Ascending aorta (tissue), 2 donors: ENCODE data around the gene FYTTD1. TPM values are rescaled to one million over a fixed set of nuclear protein-coding genes. Genes with fewer than 3 reads are reported as not detected.
A peak's percentile ranks its signal among the peaks of the same experiment; 100 is the strongest.

Experiments used
- DNase-seq, 2 donors: peaks; one replicate each; pipeline ENCODE4 v3.0.0-alpha.2; 2019; ENCODE audit warnings: low spot score in 2 of 2
- H3K27ac ChIP-seq, 2 donors: fragments of 200-600 bp; sonication (generic); one replicate each; pipeline ENCODE4 v1.5.1; 2016 to 2017; ENCODE audit warnings: mild to moderate bottlenecking in 1 of 2
- H3K27me3 ChIP-seq: fragments of 200-600 bp; sonication (generic); one replicate; pipeline ENCODE4 v1.5.1; 2017
- H3K36me3 ChIP-seq, 2 donors: fragments of 200-600 bp; sonication (generic); one replicate each; pipeline ENCODE4 v1.5.1; 2016
- H3K4me1 ChIP-seq, 2 donors: fragments of 200-600 bp; sonication (generic); one replicate each; pipeline ENCODE4 v1.5.1; 2016 to 2017; ENCODE audit warnings: mild to moderate bottlenecking in 1 of 2
- H3K4me3 ChIP-seq, 2 donors: fragments of 200-600 bp; sonication (generic); one replicate each; pipeline ENCODE4 v1.5.1; 2016 to 2017; ENCODE audit warnings: mild to moderate bottlenecking in 1 of 2
- H3K9me3 ChIP-seq, 2 donors: fragments of 200-600 bp; sonication (generic); one replicate each; pipeline ENCODE4 v1.5.1; 2016
- CTCF ChIP-seq, 3 experiments: fragments of 200-600 bp in 2 of 3; fragments of 450-650 bp in 1 of 3; sonication (generic) in 2 of 3; IDR thresholded peaks; one replicate each; pipeline ENCODE4 v1.5.1; 2016 to 2019; ENCODE audit warnings: antibody characterized with exemption in 3 of 3, mild to moderate bottlenecking in 1 of 3, moderate library complexity in 1 of 3
- intact Hi-C: fragments of 100-400 bp; cut with DNase I; formaldehyde crosslinking; loops from one replicate; pipeline ENCODE4 v1.15.1; 2023
- total RNA-seq: library from RNA; depleted of rRNA; stranded (reverse); fragments of >200 nt; gene quantifications from one replicate; pipeline ENCODE4 v1.1.0, GENCODE V29; 2016

The FYTTD1 gene
- total RNA-seq, 1 donor from 2014 or later: 14.0 TPM

GRCh38 chr3:197734667-197735318, 14.9 kb upstream of the FYTTD1 start:
- intact Hi-C loops: loop anchor here (5.0 kb wide), 1 partner anchor 218 kb away; the partner anchor contains the start of gene RPL35A
- DNase-seq: no peak

GRCh38 chr3:197736010-197736490, 13.6 kb upstream of the FYTTD1 start:
- intact Hi-C loops: loop anchor here (1.0 to 5.0 kb wide), 2 partner anchors 24 to 216 kb away; partner anchors contain the start of gene RPL35A
- Histone ChIP-seq H3K27me3 (no peaks in the 10 kb centered on the region), H3K4me3 (peak overlapping the region; percentile 87 to 99), H3K36me3 (no peaks in the 10 kb centered on the region), H3K9me3 (no peaks in the 10 kb centered on the region), H3K4me1 (peaks cover 0 to 4% of the 10 kb centered on the region in 2 donors), H3K27ac (peak overlapping the region; percentile 89 to 95)
- TF ChIP-seq CTCF (IDR thresholded peaks at IDR 0.05): no peak
- DNase-seq: no peak

More at GRCh38 chr3:197734667-197735318, 14.9 kb upstream of the FYTTD1 start:
- Histone ChIP-seq H3K4me1 (peaks cover 0 to 4% of the 10 kb centered on the region in 2 donors), H3K27ac (no peak overlapping the region), H3K27me3 (no peaks in the 10 kb centered on the region), H3K36me3 (no peaks in the 10 kb centered on the region), H3K4me3 (no peak overlapping the region), H3K9me3 (no peaks in the 10 kb centered on the region)
- no peak for TF ChIP-seq CTCF (IDR thresholded peaks at IDR 0.05)

DNA sequence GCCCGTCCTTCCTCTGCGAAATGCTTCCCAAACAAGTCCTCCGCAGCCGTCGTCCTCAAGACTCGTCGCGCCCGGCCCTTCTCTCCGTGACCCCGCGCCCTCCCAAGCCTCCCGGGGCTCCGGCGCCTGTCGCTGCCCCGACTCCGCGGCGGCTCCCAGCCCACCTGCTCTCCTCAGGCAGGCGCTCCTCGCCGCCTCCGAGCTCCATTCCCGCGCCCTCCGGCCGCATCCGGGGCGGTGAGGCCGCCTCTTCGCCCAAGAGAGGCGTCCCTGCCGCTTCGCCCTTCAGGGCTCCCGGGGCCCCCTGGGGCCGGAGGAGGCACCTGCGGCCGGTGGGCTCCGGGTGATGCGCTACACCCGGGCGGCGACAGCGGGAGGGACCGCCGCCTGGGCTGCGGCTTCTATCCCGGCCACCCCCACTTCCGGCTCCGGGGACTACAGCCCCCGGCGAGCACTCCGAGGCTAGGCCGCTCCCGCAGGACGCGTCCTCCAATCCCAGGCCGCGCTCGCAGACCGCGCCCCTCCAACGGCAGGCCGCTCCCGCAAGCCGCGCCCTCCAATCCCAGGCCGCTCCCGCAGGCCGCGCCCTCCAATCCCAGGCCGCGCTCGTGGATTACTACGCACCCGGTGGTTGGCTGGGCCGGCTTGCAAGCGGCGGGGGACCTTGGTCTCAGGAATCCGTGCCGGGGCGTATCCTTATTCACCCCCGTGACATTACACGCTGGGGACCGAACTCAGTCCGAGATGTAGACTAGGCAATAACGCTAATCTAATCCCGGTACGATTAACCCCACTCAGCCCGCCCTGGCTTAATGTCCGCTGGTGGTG, 13.0 kb upstream of the FYTTD1 start, which contains the start of gene RUBCN:
Gene RUBCN (minus strand): TSS at position 414 of the 828 bp plus-strand sequence. CDS start 185 bp downstream, at position 229.
- Histone ChIP-seq H3K4me1 (peaks cover 0 to 4% of the 10 kb centered on the region in 2 donors), H3K27ac (peak within 1 kb of the TSS; percentile 89 to 95), H3K9me3 (no peaks in the 10 kb centered on the region), H3K27me3 (no peaks in the 10 kb centered on the region), H3K4me3 (peak within 1 kb of the TSS; percentile 87 to 99), H3K36me3 (no peaks in the 10 kb centered on the region)
- no peak for TF ChIP-seq CTCF (IDR thresholded peaks at IDR 0.05)
- DNase-seq: peak; percentile 84 to 97
- intact Hi-C loops: loop anchor here (1.0 to 5.0 kb wide), 4 partner anchors 13 to 216 kb away; partner anchors contain the start of genes FYTTD1, LRCH3 and RPL35A

DNA sequence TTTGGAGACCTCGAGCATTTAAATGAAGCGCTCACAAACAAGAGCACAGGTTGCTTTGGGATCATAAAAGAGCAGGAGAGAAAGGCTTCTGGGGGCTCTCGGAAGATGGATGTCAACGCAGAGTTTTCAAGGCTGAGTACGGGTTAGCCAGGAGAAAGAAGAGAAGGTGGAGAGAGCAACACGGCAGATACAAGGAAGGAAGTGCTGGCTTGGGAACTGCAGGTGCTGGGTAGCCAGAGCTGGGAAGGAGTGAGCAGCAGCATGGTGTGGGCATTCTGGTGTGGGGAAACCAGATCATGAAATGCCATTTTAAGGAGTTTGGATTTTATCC, 12.4 kb upstream of the FYTTD1 start:
- DNase-seq: no peak
- H3K36me3 ChIP-seq: no peaks in the 10 kb centered on the region
- TF ChIP-seq CTCF (IDR thresholded peaks at IDR 0.05): no peak
- peak overlapping the region; percentile 87 to 99 for H3K4me3 ChIP-seq
- H3K4me1 ChIP-seq: peaks cover 0 to 4% of the 10 kb centered on the region in 2 donors
- H3K27ac ChIP-seq: peak overlapping the region; percentile 76 to 79
- no peaks in the 10 kb centered on the region for H3K27me3 ChIP-seq
- intact Hi-C loops: loop anchor here (1.0 to 5.0 kb wide), 3 partner anchors 12 to 215 kb away; partner anchors contain the start of genes FYTTD1, LRCH3 and RPL35A
- H3K9me3 ChIP-seq: no peaks in the 10 kb centered on the region

DNA sequence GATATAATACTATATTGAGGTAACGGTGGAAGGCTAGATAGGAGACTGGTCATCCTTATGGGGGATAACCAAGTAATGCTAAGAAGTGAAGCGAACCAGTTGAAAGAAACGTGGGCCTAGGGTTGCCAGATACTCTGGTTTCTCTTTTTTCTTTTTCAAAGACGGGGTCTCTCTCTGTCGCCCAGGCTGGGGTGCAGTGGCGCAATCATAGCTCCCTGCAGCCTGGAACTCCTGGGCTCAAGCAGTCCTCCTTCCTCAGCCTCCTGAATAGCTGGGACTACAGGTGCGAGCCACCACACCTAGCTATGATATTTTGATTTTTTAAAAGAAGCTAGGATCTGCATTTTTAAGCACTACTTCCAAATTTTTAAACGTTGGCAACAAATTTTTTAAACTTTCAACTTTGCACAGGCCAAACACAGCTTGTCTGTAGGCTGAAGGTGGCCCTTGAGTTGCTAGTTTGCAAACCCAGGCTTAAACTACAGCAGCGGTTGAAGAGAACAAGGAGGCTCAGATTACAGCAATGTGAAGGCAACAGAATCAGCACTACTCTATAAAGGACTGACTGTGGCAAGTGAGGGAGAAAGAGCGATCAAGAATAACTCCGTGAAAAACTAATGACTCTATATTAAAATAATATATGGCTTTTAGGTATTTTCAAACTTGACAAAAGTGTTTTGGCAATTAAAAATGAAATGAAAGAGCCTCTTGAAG, 11.8 kb upstream of the FYTTD1 start:
- Histone ChIP-seq H3K27me3 (no peaks in the 10 kb centered on the region), H3K4me1 (peaks cover 0 to 4% of the 10 kb centered on the region in 2 donors), H3K27ac (peak overlapping the region in 1 of 2 donors; percentile 76), H3K9me3 (no peaks in the 10 kb centered on the region), H3K36me3 (no peaks in the 10 kb centered on the region), H3K4me3 (peak overlapping the region in 1 of 2 donors; percentile 99)
- DNase-seq: no peak
- intact Hi-C loops: loop anchor here (1.0 to 5.0 kb wide), 3 partner anchors 11 to 214 kb away; partner anchors contain the start of genes FYTTD1, LRCH3 and RPL35A
- no peak for TF ChIP-seq CTCF (IDR thresholded peaks at IDR 0.05)
